Measurements from ENCODE around the gene MSX2. TPM values are rescaled to one million over a fixed set of nuclear protein-coding genes. Genes with fewer than 3 reads are reported as not detected.

The MSX2 gene
- total and polyA plus RNA-seq, 9 of the 15 experiments (the other 6 are each of a cell fraction or from before 2014, with no cell fraction given), result not detected

DNA sequence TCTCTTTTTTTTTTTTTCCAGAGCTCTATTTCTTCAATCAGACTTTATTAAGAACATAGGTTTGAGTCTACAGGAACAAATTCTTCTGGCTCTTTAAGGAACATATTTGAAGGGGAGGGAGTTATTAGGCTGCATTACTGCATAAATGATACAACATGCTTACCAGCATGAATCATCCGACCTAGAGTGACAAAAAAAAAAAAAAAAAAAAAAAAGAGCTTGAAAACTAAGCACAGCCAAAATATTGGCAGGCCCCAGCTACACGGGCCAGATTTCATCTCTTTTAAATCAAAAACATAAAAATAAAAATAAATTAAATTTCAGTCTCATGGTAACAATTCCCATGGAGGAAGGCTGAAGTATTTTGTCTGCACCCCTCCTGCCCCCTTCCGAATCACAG lies 26.3 kb downstream of the MSX2 start (continued):
- no peak for TF ChIP-seq MYC (IDR thresholded peaks at IDR 0.05; ENCODE audit: low read depth, low read length)
- TF ChIP-seq MYC (CRISPR knock-in tag; IDR thresholded peaks at IDR 0.05; ENCODE audit: borderline replicate concordance, low read depth), result no peak
- TF ChIP-seq TAF7 (tag; IDR thresholded peaks at IDR 0.05), result no peak
- TF ChIP-seq, protein P1, sequence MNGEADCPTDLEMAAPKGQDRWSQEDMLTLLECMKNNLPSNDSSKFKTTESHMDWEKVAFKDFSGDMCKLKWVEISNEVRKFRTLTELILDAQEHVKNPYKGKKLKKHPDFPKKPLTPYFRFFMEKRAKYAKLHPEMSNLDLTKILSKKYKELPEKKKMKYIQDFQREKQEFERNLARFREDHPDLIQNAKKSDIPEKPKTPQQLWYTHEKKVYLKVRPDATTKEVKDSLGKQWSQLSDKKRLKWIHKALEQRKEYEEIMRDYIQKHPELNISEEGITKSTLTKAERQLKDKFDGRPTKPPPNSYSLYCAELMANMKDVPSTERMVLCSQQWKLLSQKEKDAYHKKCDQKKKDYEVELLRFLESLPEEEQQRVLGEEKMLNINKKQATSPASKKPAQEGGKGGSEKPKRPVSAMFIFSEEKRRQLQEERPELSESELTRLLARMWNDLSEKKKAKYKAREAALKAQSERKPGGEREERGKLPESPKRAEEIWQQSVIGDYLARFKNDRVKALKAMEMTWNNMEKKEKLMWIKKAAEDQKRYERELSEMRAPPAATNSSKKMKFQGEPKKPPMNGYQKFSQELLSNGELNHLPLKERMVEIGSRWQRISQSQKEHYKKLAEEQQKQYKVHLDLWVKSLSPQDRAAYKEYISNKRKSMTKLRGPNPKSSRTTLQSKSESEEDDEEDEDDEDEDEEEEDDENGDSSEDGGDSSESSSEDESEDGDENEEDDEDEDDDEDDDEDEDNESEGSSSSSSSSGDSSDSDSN (IDR thresholded peaks at IDR 0.05; ENCODE audit: borderline replicate concordance in 1 of 2, low read depth in 2 of 2, low read length in 2 of 2), result no peak

DNA sequence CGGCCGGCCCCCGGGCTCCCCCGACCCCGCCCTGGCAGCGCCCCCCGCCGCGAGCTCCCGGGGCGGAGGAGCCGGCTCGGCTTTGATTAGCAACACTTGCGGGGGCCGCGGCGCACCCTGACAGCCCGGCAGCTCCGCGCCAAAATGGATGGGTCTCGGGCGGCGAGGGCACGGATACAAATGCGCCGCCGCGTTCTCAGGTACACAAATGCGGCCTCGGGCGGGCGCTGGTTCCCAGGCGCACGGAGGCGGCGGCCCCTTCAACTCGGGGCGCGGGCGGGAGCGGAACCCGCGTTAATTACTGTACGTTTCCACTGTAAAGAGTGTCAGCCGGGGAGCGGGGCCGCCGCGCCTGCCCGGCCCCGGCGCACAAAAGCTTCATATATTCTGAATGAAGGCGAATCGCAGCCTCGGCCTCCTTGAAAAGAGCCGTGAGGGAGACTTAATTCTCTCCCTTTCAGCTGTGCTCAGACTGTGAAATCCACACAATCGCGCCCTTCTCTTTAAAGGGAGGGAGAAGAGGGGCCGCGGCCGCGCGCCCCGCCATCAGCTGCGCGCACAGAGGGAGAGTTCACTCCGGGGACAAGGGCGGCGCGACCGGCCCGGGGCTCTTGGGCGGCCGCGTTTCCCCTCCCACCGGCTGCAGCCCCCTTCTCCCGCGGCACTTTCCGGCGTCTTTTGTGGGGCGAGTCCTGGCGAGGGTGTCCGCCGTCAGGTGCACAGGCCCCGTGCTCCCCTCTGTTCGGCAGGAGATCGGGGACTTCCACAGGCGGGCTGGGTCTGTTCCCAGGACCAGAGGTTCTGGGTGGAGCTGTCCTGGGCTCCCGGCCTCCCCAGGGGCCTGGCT lies 27.0 kb downstream of the MSX2 start:
- Histone ChIP-seq H2AFZ (ENCODE audit: low read depth, low read length) (no peak overlapping the region), H3K36me3 (ENCODE audit: control insufficient read depth, insufficient read depth, low read length) (no peaks in the 10 kb centered on the region), H3K4me1 (replicated peaks in 1 of 2; ENCODE audit: control insufficient read depth in 2 of 2, insufficient read depth in 2 of 2, low read length in 2 of 2) (peaks cover 0 to 9% of the 10 kb centered on the region in 2 experiments; a peak in 1 of 5 replicates), H3K9ac (ENCODE audit: insufficient read depth in 1 of 2, low read depth in 2 of 2, low read length in 2 of 2) (no peak overlapping the region), H3K4me3 (no peak overlapping the region), H4K20me1 (replicated peaks; ENCODE audit: control insufficient read depth, insufficient read depth, low read length) (no peaks in the 10 kb centered on the region), H3K9me3 (replicated peaks; ENCODE audit: control insufficient read depth, insufficient read depth, low read depth, low read length) (no peaks in the 10 kb centered on the region), H3K4me2 (ENCODE audit: insufficient read depth, low read length) (no peak overlapping the region), H3K27ac (ENCODE audit: extremely low read depth, low read depth, low read length) (no peak overlapping the region), H3K27me3 (ENCODE audit: control insufficient read depth in 2 of 2, insufficient read depth in 2 of 2, low read length in 2 of 2) (peaks cover 11 to 35% of the 10 kb centered on the region in 2 experiments; a peak in 3 of 5 replicates), H3K79me2 (ENCODE audit: control insufficient read depth, insufficient read depth, low read length) (no peaks in the 10 kb centered on the region), H3K9me1 (ENCODE audit: control insufficient read depth, insufficient read depth, low read length) (no peaks in the 10 kb centered on the region)
- no TSS peak for BruUV-seq (replicated peaks)
- CTCF ChIA-PET (ENCODE audit: low intra/inter-chr PET ratio), result no interaction called here
- DNase-seq (ENCODE audit: extremely low read depth in 1 of 4, low spot score in 3 of 4) (no peak), FAIRE-seq (no peak), ATAC-seq (no peak)
- in situ Hi-C loops (cut with MboI), result no loop called here
- intact Hi-C loops (cut with micrococcal nuclease), result no loop called here
- POLR2A ChIA-PET, result no interaction called here
- 6% methylated on average over 41 of the region's 89 CpGs for WGBS (ENCODE audit: insufficient coverage, low coverage, missing lambda C conversion rate)
- TF ChIP-seq BMI1 (IDR thresholded peaks at IDR 0.05; ENCODE audit: low read length), result no peak
- TF ChIP-seq, protein P2, sequence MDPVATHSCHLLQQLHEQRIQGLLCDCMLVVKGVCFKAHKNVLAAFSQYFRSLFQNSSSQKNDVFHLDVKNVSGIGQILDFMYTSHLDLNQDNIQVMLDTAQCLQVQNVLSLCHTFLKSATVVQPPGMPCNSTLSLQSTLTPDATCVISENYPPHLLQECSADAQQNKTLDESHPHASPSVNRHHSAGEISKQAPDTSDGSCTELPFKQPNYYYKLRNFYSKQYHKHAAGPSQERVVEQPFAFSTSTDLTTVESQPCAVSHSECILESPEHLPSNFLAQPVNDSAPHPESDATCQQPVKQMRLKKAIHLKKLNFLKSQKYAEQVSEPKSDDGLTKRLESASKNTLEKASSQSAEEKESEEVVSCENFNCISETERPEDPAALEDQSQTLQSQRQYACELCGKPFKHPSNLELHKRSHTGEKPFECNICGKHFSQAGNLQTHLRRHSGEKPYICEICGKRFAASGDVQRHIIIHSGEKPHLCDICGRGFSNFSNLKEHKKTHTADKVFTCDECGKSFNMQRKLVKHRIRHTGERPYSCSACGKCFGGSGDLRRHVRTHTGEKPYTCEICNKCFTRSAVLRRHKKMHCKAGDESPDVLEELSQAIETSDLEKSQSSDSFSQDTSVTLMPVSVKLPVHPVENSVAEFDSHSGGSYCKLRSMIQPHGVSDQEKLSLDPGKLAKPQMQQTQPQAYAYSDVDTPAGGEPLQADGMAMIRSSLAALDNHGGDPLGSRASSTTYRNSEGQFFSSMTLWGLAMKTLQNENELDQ (CRISPR knock-in tag; IDR thresholded peaks at IDR 0.05; ENCODE audit: borderline replicate concordance), result no peak
- no peak for TF ChIP-seq SMC3 (conservative IDR thresholded peaks at IDR 0.05; ENCODE audit: insufficient read depth, low read depth, low read length)
- TF ChIP-seq ZNF253 (CRISPR knock-in tag; conservative IDR thresholded peaks at IDR 0.05), result no peak
- no peak for TF ChIP-seq PHF8 (IDR thresholded peaks at IDR 0.05; ENCODE audit: borderline replicate concordance, low read length)
- TF ChIP-seq ZNF184 (CRISPR knock-in tag; IDR thresholded peaks at IDR 0.05), result no peak
- TF ChIP-seq CHD4 (IDR thresholded peaks at IDR 0.05; ENCODE audit: insufficient read depth, insufficient replicate concordance, low read depth, low read length, poor library complexity, severe bottlenecking), result no peak
- no peak for TF ChIP-seq DDX20 (tag; IDR thresholded peaks at IDR 0.05; ENCODE audit: low read depth)
- TF ChIP-seq RCOR1 (IDR thresholded peaks at IDR 0.05; ENCODE audit: borderline replicate concordance in 1 of 2, low read depth in 2 of 2, low read length in 2 of 2), result no peak
- no peak for TF ChIP-seq TCFL5 (CRISPR knock-in tag; conservative IDR thresholded peaks at IDR 0.05)
- TF ChIP-seq ZNF445 (CRISPR knock-in tag; IDR thresholded peaks at IDR 0.05; ENCODE audit: low read depth), result no peak
- no peak for TF ChIP-seq ZFX (CRISPR knock-in tag; IDR thresholded peaks at IDR 0.05)
